HG03025 (cell line): ENCODE results near the gene NCR3LG1.
A peak's percentile ranks its signal among the peaks of the same experiment; 100 is the strongest.

Experiments
- ATAC-seq: cut with Tn5 transposase; IDR thresholded peaks from one replicate; pipeline ENCODE4 v1.9.1; 2021; ENCODE audit warnings: mild to moderate bottlenecking, moderate library complexity; ENCODE audit not compliant: unreplicated experiment, low FRiP score

The NCR3LG1 gene

DNA sequence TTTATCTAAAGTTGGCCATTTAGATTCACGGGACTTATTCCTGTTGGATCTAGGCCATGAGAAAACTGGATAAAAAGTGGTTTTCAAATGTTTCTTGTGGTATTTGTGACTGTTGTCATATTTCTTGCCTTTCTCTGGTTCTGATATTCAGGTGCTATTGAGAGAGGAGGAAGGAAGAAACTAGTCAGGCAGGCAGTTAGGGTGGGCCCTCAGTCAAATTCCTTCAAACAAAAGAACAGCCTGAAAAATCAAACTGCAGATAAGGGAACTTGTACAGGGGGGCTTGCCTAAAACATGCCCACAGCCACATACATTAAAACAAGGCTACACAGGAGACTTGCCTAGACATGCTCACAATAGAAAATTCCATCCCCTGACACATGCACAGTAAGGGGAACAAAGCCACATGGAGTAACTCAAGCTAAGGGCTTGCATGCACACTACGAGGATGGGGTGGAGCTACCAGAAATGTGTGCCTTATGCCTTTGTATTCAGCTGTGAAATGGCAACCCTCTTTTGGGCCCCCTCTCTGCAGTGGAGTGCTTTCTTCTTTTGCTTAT is 18.2 kb downstream of the NCR3LG1 start:
- ATAC-seq: no peak

DNA sequence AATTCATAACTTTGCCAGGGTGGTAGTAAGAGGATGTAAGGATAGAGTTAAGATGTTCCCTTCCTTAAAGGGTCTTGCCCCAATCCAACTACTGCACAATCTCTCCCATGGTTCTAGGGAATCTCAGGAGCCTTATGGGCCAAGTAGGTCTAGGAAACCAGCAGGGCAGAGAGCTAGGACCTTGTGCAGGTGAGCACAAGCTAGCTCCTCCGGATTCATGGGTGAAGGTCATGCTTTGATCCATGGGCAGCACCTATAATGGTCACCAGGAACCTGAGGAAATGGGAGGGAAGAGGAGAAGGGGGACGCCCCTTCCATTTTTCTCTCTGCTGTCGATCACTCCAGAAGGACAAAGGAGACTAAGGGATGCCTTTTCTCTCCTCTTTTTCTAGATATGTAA is 20.0 kb downstream of the NCR3LG1 start:
- no peak for ATAC-seq

DNA sequence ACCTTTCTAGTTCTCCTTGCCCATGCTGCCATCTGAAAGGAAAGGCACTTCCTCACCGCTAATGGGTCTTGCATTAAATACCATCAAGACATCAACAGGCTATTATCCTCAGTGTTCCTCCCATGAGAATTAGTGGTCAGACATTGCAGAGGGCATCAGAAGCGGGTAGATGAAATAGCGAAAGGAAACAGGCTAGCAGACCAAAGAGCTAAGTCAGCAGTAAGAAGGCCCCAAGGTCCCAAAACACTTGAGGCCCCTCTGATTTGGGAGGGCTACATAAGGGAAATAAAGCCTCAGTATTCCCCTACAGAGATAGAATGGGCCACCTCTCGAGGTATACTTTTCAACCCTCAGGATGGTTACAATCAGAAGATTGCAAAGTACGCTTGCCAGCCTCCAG is 23.9 kb downstream of the NCR3LG1 start:
- no peak for ATAC-seq

DNA sequence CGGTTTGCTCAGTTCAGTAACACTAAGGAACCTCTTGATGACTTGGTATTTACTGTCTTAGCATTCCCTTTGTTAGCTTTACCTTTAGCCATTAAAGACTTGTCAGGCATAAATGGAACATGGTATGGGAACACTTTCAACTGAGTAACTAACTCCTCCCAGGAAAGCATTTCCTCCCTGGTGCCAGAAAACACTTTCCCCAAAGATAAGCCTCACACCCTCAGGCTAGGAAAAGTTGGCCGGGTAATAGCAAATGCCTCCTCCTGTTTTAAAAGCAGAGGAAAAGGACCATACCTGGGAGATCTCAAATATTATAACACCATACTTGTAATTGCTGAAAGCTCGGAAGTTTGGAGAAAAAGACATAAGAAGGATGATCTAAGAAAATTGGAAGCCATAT is 24.9 kb downstream of the NCR3LG1 start:
- no peak for ATAC-seq

DNA sequence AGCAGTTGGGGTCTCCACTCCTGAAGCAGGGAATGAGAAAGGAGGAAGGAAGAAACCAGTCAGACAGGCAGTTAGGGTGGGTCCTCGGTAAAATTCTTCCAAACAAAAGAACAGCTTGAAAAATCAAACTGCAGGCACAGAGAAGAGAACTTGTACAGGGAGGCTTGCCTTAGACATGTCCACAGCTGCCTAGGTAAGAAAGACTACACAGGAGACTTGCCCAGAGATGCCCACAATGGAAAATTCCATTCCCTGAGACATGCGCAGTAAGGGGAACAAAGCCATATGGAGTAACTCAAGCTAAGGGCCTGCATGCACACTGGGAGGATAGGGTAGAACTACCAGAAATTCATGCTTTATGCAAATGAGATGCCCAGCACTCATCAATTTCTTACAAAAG is 27.1 kb downstream of the NCR3LG1 start:
- no peak for ATAC-seq

DNA sequence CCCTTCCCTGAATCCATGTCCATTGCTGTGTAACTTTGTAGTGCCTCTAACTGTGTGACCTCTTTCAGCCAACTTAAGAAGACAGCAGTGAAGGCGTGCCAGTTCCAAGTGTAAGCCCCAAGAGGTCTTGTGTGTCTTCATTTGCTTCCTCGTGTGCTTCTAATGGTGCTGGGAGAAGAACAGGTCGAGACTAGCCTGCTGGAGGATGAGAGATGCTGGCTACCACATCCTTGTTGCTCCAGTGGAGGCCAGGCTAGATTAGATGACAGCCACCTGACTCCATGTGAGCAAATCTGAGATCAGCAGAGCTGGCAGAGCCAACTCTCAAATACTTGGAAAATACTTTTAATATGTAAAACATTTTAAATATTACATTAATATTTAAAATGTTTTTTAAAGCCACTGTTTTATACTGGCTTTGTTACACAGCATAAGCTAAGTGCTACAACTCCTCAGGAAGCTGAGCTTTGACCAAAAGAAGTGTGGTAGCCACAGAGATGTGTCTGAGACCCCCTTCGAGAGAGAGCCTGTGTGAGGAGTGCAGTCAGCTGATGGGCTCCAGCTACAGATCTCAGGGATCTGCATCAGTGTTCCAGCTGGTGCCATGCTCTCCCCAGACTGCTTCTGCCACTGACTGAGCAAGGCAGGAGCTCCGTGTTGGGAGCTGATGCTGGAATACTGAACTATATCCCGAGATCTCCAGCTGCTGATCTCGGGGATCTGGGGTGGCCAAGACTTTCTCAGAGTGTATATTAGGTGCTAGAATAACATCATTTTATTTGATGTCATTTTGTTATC is 28.0 kb downstream of the NCR3LG1 start:
- no peak for ATAC-seq

DNA sequence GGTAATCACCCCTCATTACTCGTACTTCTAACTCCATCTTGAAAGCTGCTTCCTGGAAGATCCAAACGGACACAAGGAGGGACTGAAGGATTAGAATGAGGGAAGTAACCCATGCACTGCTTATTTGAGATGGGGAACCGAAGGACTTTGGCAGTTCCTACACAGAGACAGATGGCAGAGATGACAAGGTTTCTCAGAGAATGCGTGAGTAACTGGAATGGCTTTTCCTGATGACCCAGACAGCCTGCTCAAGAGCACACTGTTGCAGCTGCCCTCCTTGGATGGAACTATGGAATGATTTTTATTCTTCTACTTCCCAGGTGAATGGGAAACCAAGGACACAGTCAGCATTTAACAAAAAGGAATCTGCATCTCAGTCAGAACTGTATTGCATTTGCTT is 29.6 kb downstream of the NCR3LG1 start:
- no peak for ATAC-seq

DNA sequence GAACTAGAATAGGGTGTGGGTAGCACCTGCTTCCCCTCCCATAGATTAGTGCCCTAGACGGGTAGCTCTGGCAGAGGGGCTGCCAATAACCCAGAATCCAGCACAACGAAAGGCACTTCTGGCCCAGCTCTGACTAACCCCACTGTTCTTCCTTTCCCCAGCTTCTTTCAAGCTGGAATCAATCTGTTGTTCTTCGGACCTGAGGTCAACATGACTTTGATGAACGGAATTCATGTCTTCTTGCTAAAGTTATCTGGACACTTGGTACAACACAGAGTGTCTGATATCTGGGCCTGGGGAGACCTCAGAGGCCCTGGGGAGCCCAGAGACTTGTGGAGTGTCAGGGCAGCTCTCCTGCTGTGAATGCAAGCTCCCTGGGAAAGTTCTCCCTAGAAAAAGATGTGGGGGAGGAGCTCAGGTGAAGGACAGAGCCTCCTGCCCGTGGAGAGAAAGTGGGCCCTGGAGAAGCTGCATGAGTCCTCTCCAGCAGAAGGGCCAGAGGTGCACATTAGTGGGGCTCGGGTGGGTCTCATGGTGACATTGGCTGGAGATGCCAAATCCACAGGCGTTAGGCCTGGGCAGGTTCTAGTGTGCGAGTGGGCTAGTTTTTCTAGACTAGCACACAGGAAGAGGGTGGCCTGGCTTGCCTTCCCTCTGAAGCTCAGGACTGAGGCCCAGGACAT is 30.6 kb downstream of the NCR3LG1 start:
- no peak for ATAC-seq

DNA sequence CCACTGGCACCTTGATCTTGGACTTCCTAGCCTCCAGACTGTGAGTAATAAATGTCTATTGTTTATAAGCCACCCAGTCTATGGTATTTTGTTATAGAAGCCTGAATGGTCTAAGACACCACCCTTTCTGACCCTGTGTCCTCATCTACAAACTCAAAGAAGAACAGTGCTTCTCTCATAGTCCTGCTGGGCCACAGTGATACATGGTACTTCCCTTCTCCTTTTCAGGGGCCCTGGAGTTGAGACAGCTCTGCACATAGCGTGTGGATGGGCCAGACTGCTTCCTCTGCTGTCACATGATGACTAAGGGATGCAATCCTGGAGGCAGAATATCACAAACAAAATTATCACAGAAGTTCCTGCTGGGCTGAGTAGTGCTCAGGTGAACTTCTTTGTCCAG is 31.9 kb downstream of the NCR3LG1 start:
- ATAC-seq: no peak

DNA sequence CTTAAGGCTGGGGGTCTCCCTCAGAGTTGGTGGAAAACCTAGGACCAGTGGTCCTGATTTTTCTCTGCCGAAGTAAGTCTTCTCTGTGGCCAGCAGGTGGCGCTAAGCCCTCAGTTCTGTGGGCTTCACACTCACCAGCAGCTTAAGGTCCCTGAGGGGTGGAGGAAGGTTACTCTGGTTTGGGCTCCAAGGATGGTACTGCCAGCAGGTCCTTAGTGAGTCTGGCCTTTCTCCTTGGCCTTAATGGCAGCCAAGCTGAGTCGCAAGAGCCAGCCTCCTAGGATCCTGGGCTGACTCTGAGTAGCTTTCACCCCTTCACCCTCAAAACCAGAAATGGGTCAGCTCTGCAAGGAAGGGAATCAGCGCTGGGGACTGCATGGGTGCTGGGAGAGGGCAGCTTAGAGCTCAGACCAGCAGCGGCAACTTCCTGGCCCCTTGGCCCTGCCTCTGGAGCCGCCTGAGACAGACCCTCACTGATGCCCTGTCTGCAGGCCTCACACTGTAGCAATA is 32.5 kb downstream of the NCR3LG1 start:
- no peak for ATAC-seq

DNA sequence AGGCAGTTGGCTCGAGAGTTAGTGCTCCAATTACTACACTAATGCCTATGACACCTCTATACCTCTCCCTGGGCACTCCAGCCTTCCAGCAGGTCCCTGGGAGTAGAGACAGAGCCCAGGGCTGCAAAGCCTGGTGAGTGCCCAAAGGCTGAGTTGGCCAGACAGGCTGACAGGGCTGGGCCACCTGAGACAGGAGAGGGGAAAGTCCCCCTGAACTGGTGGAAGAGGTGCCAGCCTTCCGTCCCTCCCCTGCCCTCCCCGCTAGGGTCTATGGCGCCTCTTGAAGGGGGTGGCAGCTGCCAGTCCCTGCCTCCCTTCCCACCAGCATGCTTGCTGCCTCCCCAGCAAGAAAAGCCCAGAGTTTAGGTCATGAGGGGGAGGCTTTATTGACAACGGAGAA is 33.9 kb downstream of the NCR3LG1 start:
- no peak for ATAC-seq

DNA sequence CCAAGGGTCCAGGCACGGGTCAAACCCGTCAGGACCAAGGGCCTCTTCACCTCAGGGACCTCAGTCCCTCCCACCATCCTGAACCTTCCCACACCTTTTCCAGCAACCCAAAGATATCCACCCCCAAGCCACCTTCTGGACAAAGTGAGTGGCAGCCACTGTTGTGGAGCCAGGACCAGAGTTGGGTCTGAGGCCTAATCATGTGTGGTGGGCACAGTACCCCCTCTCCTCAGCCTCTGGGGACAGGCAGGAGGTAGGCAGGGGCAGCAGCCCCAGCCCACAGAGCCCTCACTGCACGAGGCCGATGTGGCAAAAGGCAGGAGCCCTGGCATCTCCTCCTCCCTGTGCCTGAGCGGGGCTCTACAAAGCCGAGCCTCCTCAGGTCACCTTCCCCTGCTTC is 34.3 kb downstream of the NCR3LG1 start:
- no peak for ATAC-seq

DNA sequence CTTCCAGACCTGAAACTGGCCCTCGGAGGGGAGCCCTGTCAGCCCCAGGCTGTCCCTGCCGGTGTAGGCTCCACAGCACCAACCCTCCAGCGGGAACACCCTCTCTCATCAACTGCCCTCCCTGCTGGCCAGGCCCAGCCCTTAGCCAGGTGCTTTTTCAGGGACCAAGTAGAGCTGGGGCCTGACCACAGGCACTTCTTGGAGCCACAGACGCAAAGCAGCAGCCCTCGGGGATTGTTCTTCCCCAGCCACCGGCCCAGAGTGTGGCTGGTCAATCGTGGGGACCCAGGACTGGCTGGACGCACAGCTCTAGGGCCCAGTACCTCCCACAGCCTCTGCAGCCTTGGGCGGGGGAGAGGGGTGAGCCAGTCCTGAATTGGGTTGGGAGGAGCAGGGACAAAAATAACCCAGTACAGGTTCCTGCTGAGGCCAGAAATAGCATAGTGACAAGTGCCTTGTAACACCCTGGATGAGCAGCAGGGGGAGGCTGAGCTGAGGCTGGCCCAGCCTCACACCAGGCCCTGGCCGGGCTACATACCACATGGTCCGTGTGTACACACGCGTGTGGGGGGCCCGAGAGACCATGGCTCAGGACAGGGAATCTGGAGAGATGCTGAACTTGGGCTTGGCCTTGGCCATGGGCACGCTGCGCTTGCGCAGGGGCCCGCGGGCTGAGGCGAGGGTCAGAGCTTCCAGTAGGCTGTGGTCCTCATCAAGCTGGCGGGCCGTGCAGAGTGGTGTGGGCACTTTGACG is 34.9 kb downstream of the NCR3LG1 start:
- ATAC-seq: peak; percentile 56

DNA sequence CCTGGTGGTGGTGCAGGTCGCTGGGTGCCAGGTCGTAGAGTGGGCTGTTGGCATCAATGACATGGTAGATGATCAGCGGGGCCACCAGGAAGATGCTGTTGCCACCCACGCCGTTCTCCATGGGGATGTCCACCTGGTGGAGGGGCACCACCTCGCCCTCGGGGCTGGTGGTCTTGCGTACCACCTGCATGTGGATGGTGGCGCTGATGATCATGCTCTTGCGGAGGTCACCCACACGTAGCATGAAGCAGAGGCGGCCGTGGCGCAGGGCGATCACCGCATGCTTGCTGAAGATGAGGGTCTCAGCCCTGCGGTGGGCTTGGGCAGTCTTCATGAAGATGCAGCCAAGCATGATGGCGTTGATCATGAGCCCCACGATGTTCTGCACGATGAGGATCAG is 35.7 kb downstream of the NCR3LG1 start:
- ATAC-seq: no peak

DNA sequence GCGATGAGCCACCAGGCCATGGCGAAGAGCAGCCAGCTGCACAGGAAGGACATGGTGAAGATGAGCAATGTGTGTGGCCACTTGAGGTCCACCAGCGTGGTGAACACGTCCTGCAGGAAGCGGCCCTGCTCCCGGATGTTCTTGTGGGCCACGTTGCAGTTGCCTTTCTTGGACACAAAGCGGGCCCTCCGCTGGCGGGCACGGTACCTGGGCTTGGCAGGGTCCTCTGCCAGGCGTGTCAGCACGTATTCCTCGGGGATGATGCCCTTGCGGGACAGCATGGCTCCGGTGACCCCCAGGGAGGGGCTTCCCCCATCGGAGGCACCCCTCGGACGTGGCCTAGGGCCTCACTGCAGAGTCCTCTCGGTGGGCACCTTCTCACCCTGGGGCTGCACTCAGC is 36.2 kb downstream of the NCR3LG1 start:
- ATAC-seq: no peak

DNA sequence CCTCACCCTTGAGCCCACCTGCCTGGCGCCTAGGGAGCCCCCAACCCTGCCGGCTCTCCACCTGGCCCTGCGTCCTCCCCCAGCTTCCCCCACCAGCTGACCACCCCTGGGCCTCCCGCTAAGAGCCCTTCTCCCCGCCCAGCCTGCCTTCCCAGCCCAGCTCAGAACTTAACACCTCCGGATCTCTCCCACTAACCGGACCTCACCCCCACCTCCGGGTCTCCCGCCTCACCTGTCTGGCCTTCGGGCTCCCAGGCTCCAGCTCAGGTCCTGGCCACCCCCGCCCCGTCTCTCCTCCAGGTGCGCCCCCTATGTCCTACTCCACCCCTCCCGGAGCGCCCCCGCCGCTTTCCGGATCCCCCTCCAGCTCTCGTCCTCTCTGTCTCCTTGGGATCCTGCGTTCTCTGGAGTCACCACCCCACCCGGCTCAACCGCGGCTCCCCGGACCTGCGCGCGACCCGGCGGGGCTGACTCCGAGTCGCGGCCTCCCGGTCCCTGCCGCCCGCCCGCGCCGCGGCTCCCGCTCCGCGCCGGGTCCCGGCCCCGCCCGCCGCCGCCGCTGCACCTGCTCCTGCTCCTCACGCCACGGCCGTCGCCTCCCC is 37.1 kb downstream of the NCR3LG1 start, which contains the start of gene KCNJ11:
Gene KCNJ11, minus strand, starts transcription at position 51 of the 602 bp plus-strand sequence. CDS start 568 bp downstream, outside the sequence.
- no peak for ATAC-seq

DNA sequence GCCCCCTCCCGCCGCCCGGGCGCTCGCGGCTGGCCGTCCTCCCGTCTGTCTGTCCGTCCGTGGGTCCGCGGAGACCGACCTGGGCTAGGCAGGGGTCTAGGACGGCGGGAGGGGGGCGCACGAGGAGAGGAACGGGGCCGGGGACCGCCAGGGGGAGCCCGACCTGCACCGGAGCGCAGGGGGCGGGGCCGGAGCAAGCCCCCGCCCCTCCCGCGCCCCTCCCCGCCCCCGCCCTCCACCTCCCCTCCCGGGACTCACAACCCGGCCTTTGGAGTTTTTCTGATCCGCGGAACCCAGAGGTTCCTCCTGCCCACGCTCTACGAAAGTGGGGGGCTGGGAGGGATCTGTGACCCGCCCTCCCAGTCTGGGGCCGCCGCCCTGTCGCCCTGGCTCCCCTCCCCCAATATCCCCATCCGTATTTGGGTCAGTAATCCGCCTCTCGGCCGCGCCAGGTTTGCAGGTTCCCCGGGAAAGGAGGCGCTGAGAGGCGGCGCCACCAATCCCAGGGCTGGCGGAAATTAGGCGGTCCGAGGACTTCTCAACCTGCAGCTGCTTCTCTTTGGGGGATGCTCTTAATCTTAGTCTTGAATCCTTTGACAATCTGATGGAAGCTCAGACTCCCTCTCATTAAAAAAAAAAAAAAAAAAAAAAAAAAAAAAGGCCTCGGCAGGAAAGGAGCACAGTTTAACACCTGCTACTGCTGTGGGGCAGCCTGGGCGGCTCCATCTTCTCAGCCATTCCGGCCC is 37.8 kb downstream of the NCR3LG1 start:
- ATAC-seq: no peak

DNA sequence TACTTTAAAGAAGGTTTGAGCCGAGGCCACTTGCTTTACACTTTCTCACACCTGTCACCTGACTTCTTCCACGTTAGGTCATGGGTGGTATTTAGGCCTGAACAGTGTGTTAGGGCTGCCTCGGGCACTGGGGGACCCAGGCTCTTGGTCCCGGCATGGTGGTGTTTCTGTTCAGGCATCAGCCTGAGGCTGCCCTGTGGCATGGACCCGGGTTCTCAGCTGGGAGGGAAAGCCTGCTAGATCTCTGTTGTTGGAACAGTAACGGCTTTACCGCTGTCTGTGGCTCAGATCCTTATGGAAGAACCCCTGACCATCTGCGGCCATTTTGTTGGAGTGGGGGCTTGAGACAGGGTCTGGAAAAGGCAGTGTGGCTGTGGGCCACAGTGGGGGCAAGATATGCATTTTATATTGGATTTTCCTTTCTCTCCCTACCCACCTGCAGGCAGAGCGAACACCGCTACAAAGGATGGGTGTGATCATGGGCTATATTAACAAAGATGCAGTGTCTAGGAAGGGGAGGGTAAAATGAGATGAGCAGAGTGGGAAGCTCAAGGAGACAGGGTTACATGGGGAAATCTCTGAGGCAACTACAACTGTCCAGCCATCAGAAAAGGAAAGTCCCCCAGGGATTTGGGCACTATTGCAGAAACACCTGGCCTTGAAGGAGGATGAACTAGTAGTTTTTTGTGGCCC is 38.5 kb downstream of the NCR3LG1 start:
- ATAC-seq: no peak
